Right atrium auricular region (tissue), 2 donors: Measurements from ENCODE around the gene UBN1. TPM values are rescaled to one million over a fixed set of nuclear protein-coding genes. Genes with fewer than 3 reads are reported as not detected.
A peak's percentile ranks its signal among the peaks of the same experiment; 100 is the strongest.

Source experiments
- DNase-seq: peaks from one replicate; pipeline ENCODE4 v3.0.0-alpha.2; 2019; ENCODE audit warnings: low spot score
- H3K27ac ChIP-seq, 2 donors: fragments of 200-600 bp; sonication (generic); 1 replicate in 1 of 2; 2 replicates in 1 of 2; pipeline ENCODE4 v1.5.1; 2016 to 2019
- H3K27me3 ChIP-seq, 2 donors: fragments of 200-600 bp; sonication (generic); one replicate each; pipeline versions ENCODE4 v1.5.1 to v1.6.0; 2017 to 2019
- H3K36me3 ChIP-seq: fragments of 200-600 bp; sonication (generic); one replicate; pipeline ENCODE4 v1.5.1; 2016
- H3K4me1 ChIP-seq, 2 donors: fragments of 200-600 bp; sonication (generic); one replicate each; pipeline versions ENCODE4 v1.5.1 to v1.6.0; 2017 to 2019
- H3K4me3 ChIP-seq, 2 donors: fragments of 200-600 bp; sonication (generic); 1 replicate in 1 of 2; 2 replicates in 1 of 2; pipeline ENCODE4 v1.5.1; 2017 to 2019; ENCODE audit warnings: mild to moderate bottlenecking in 1 of 2, moderate library complexity in 1 of 2
- H3K9me3 ChIP-seq, 2 donors: fragments of 200-600 bp; sonication (generic); one replicate each; pipeline ENCODE4 v1.5.1; 2019
- total RNA-seq, 2 donors: library from RNA; depleted of rRNA; stranded (reverse); fragments of >200 nt; gene quantifications; one replicate each; pipeline ENCODE4 v1.1.0, GENCODE V29; 2016
- TF ChIP-seq, protein P1 (sequence below), 2 donors: fragments of 200-600 bp; sonication (generic); IDR thresholded peaks; one replicate each; pipeline ENCODE4 v1.5.1; 2019; ENCODE audit warnings: antibody characterized with exemption in 2 of 2

Gene UBN1
- total RNA-seq, 2 donors from 2014 or later = 26.1 to 29.7 TPM

GRCh38 chr16:4803898-4804762 lies 43.2 kb upstream of the UBN1 start:
- no peak overlapping the region for H3K4me3 ChIP-seq
- TF ChIP-seq, protein P1, sequence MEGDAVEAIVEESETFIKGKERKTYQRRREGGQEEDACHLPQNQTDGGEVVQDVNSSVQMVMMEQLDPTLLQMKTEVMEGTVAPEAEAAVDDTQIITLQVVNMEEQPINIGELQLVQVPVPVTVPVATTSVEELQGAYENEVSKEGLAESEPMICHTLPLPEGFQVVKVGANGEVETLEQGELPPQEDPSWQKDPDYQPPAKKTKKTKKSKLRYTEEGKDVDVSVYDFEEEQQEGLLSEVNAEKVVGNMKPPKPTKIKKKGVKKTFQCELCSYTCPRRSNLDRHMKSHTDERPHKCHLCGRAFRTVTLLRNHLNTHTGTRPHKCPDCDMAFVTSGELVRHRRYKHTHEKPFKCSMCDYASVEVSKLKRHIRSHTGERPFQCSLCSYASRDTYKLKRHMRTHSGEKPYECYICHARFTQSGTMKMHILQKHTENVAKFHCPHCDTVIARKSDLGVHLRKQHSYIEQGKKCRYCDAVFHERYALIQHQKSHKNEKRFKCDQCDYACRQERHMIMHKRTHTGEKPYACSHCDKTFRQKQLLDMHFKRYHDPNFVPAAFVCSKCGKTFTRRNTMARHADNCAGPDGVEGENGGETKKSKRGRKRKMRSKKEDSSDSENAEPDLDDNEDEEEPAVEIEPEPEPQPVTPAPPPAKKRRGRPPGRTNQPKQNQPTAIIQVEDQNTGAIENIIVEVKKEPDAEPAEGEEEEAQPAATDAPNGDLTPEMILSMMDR (IDR thresholded peaks at IDR 0.05) = no peak
- no peaks in the 10 kb centered on the region for H3K9me3 ChIP-seq
- H3K27ac ChIP-seq = peak overlapping the region; percentile 36 to 52
- peaks cover 41% of the 10 kb centered on the region for H3K36me3 ChIP-seq
- DNase-seq = no peak
- peaks cover 0 to 47% of the 10 kb centered on the region in 2 donors for H3K4me1 ChIP-seq
- H3K27me3 ChIP-seq = no peaks in the 10 kb centered on the region

DNA sequence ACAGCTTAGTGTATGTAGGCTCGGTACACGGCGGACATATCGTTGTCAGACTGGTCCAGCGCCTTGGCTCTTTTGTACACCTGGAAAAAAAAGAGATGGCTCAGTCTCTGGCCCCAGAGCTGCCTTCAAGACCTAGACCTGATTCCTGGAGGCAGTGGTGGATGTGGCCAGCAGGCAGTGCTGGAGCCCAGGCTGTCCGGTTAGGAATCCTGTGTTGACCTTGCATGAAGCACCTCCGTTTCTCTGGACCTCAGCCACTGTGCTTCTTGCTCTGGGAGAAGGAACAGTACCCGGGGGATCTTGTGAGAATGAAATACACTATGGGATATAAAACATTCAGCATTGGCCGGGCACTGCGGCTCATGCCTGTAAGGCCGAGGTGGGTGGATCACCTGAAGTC lies 42.0 kb upstream of the UBN1 start:
- Histone ChIP-seq H3K4me3 (no peak overlapping the region), H3K27me3 (no peaks in the 10 kb centered on the region), H3K27ac (peak overlapping the region; percentile 36 to 52), H3K4me1 (peaks cover 0 to 45% of the 10 kb centered on the region in 2 donors), H3K9me3 (no peaks in the 10 kb centered on the region), H3K36me3 (peaks cover 52% of the 10 kb centered on the region)
- TF ChIP-seq, protein P1 (IDR thresholded peaks at IDR 0.05) = peak in 1 of 2 donors; percentile 54
- no peak for DNase-seq

DNA sequence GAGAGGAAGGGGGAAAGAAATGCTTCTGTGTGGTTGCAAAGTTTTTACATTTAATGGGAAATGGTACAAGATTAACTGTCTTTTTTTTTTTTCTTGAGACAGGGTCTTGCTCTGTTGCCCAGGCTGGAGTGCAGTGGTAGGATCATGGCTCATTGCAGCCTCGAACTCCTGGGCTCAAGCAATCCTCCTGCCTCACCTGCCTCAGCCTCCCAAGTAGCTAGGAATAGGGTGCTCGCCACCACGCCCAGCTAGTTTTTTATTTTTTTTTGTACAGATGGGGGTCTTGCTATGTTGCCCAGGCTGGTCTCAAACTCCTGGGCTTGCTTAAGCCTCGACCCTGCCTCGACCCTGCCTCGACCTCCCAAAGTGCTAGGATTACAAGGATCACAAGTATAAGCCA lies 41.0 kb upstream of the UBN1 start:
- DNase-seq = no peak
- Histone ChIP-seq H3K36me3 (peaks cover 61% of the 10 kb centered on the region), H3K9me3 (no peaks in the 10 kb centered on the region), H3K4me1 (peaks cover 0 to 34% of the 10 kb centered on the region in 2 donors), H3K27me3 (no peaks in the 10 kb centered on the region), H3K4me3 (no peak overlapping the region), H3K27ac (no peak overlapping the region)
- TF ChIP-seq, protein P1 (IDR thresholded peaks at IDR 0.05) = no peak

GRCh38 chr16:4811242-4811641 lies 36.0 kb upstream of the UBN1 start:
- TF ChIP-seq, protein P1 (IDR thresholded peaks at IDR 0.05) = no peak
- Histone ChIP-seq H3K27me3 (no peaks in the 10 kb centered on the region), H3K4me1 (peaks cover 0 to 17% of the 10 kb centered on the region in 2 donors), H3K27ac (no peak overlapping the region), H3K4me3 (no peak overlapping the region), H3K36me3 (peaks cover 77% of the 10 kb centered on the region), H3K9me3 (no peaks in the 10 kb centered on the region)
- no peak for DNase-seq

GRCh38 chr16:4811773-4812172 lies 35.5 kb upstream of the UBN1 start:
- no peak overlapping the region for H3K27ac ChIP-seq
- TF ChIP-seq, protein P1 (IDR thresholded peaks at IDR 0.05) = no peak
- peaks cover 79% of the 10 kb centered on the region for H3K36me3 ChIP-seq
- H3K27me3 ChIP-seq = no peaks in the 10 kb centered on the region
- no peaks in the 10 kb centered on the region for H3K9me3 ChIP-seq
- no peak for DNase-seq
- peaks cover 0 to 17% of the 10 kb centered on the region in 2 donors for H3K4me1 ChIP-seq
- no peak overlapping the region for H3K4me3 ChIP-seq
